Calu3 (cell line): ENCODE measurements around the gene KLF9. TPM values are rescaled to one million over a fixed set of nuclear protein-coding genes. Genes with fewer than 3 reads are reported as not detected.

Source experiments
- BruUV-seq: library from RNA; stranded (reverse); fragments of 400-500 nt; replicated peaks from 2 replicates; lab custom pipeline; 2021; lab: Mats Ljungman, UMichigan
- CTCF ChIA-PET: fragments of 300-600 bp; sonication (Branson Sonifier 250); formaldehyde crosslinking; loops from one replicate; lab custom pipeline; 2022; ENCODE audit warnings: antibody characterized with exemption; lab: Charles Lee
- DNase-seq: peaks from one replicate; pipeline ENCODE4 v3.0.0; 2022
- H3K27ac Mint-ChIP-seq: one replicate; pipeline ENCODE4 v1.8.0; 2022; ENCODE audit warnings: mixed read lengths; ENCODE audit not compliant: unreplicated experiment
- H3K27me3 Mint-ChIP-seq: one replicate; pipeline ENCODE4 v1.8.0; 2022; ENCODE audit warnings: mixed read lengths; ENCODE audit not compliant: unreplicated experiment
- H3K36me3 Mint-ChIP-seq: one replicate; pipeline ENCODE4 v1.8.0; 2022; ENCODE audit warnings: mild to moderate bottlenecking, moderate library complexity, mixed read lengths; ENCODE audit not compliant: insufficient read depth, unreplicated experiment
- H3K4me1 Mint-ChIP-seq: one replicate; pipeline ENCODE4 v1.8.0; 2022; ENCODE audit warnings: mild to moderate bottlenecking, low read depth, mixed read lengths; ENCODE audit not compliant: unreplicated experiment
- H3K4me3 Mint-ChIP-seq: one replicate; pipeline ENCODE4 v1.8.0; 2022; ENCODE audit warnings: mild to moderate bottlenecking, low read depth, moderate library complexity, mixed read lengths; ENCODE audit not compliant: unreplicated experiment
- H3K9me3 Mint-ChIP-seq: one replicate; pipeline ENCODE4 v1.8.0; 2022; ENCODE audit warnings: low read depth, mixed read lengths; ENCODE audit not compliant: unreplicated experiment
- intact Hi-C: fragments of 100-400 bp; cut with micrococcal nuclease; formaldehyde crosslinking; loops from one replicate; pipeline ENCODE4 v1.10.0; 2022; ENCODE audit not compliant: unreplicated experiment
- total RNA-seq: library from RNA; stranded (reverse); gene quantifications from 2 replicates; pipeline ENCODE4 v1.2.3, GENCODE V29; 2022
- TF ChIP-seq, protein P1 (sequence below): fragments of 200-600 bp; IDR thresholded peaks from one replicate; pipeline ENCODE4 v1.8.0; 2022; ENCODE audit warnings: antibody characterized with exemption; ENCODE audit not compliant: unreplicated experiment

Gene KLF9
- total RNA-seq, 1 experiment from 2014 or later: 0.87 TPM

- no peaks in the 10 kb centered on the region for H3K4me1 Mint-ChIP-seq
- H3K4me3 Mint-ChIP-seq: no peak overlapping the region
- TF ChIP-seq, protein P1, sequence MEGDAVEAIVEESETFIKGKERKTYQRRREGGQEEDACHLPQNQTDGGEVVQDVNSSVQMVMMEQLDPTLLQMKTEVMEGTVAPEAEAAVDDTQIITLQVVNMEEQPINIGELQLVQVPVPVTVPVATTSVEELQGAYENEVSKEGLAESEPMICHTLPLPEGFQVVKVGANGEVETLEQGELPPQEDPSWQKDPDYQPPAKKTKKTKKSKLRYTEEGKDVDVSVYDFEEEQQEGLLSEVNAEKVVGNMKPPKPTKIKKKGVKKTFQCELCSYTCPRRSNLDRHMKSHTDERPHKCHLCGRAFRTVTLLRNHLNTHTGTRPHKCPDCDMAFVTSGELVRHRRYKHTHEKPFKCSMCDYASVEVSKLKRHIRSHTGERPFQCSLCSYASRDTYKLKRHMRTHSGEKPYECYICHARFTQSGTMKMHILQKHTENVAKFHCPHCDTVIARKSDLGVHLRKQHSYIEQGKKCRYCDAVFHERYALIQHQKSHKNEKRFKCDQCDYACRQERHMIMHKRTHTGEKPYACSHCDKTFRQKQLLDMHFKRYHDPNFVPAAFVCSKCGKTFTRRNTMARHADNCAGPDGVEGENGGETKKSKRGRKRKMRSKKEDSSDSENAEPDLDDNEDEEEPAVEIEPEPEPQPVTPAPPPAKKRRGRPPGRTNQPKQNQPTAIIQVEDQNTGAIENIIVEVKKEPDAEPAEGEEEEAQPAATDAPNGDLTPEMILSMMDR: no peak
- no peak overlapping the region for H3K27ac Mint-ChIP-seq
- H3K9me3 Mint-ChIP-seq: peaks cover 2% of the 10 kb centered on the region
- no peak for DNase-seq
- no TSS peak for BruUV-seq
- H3K36me3 Mint-ChIP-seq: no peaks in the 10 kb centered on the region
- H3K27me3 Mint-ChIP-seq: peaks cover 9% of the 10 kb centered on the region
- CTCF ChIA-PET: no interaction called here
- intact Hi-C loops: no loop called here
Observed at GRCh38 chr9:70429899-70430298, 15.4 kb upstream of the KLF9 start.

- TF ChIP-seq, protein P1: no peak
- Mint-ChIP-seq H3K27ac (no peak overlapping the region), H3K9me3 (peaks cover 2% of the 10 kb centered on the region), H3K36me3 (no peaks in the 10 kb centered on the region), H3K27me3 (peaks cover 15% of the 10 kb centered on the region), H3K4me3 (no peak overlapping the region), H3K4me1 (no peaks in the 10 kb centered on the region)
- intact Hi-C loops: no loop called here
- DNase-seq: no peak
- CTCF ChIA-PET: no interaction called here
- no TSS peak for BruUV-seq
Observed at GRCh38 chr9:70428781-70429180, 14.3 kb upstream of the KLF9 start.

GRCh38 chr9:70427161-70427945, 12.9 kb upstream of the KLF9 start:
- TF ChIP-seq, protein P1: no peak
- H3K4me3 Mint-ChIP-seq: no peak overlapping the region
- no TSS peak for BruUV-seq
- CTCF ChIA-PET: no interaction called here
- H3K27ac Mint-ChIP-seq: no peak overlapping the region
- no peaks in the 10 kb centered on the region for H3K36me3 Mint-ChIP-seq
- peaks cover 6% of the 10 kb centered on the region for H3K4me1 Mint-ChIP-seq
- peaks cover 26% of the 10 kb centered on the region for H3K27me3 Mint-ChIP-seq
- intact Hi-C loops: no loop called here
- DNase-seq: no peak
- H3K9me3 Mint-ChIP-seq: peaks cover 2% of the 10 kb centered on the region

DNA sequence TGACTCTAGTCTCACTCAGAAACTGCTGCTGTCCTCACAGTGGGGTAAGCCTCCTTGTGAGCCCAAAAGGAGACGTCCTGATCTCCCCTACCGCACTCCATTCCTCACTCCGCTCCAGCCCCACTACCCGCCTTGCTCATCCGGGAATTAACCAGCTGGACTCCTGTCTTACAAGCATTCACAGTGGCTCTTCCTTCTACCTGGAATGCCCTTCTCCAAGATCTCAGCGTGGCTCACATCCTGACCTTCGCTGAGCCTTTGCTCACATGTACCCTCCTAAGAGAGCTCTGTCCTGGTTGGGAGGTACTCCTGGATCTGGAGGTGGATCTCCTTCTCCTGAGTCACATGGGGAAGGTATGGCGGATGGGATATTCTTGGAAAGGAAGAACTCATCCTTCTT, 10.7 kb upstream of the KLF9 start:
- intact Hi-C loops: no loop called here
- H3K9me3 Mint-ChIP-seq: no peaks in the 10 kb centered on the region

More for the DNA sequence above, 10.7 kb upstream of the KLF9 start:
- Mint-ChIP-seq H3K27me3 (peaks cover 36% of the 10 kb centered on the region), H3K4me3 (no peak overlapping the region), H3K4me1 (peaks cover 9% of the 10 kb centered on the region), H3K36me3 (peaks cover 13% of the 10 kb centered on the region), H3K27ac (no peak overlapping the region)
- no peak for DNase-seq
- TF ChIP-seq, protein P1: no peak
- CTCF ChIA-PET: no interaction called here
- BruUV-seq: no TSS peak
